AG09309 (cell line): ENCODE results near the gene RASGRP1.
"Not testable (repeated sequence)": the region's sequence is repeated elsewhere in the genome, so short reads cannot be mapped to it uniquely, and the experiment has no call there.

Source experiments
- DNase-seq: peaks from one replicate; pipeline ENCODE4 v3.0.0-alpha.2; 2010; ENCODE audit warnings: low read depth
- H3K4me3 ChIP-seq: 2 replicates; pipeline ENCODE4 v1.5.1; 2011; ENCODE audit warnings: mild to moderate bottlenecking, low read depth, low read length, moderate library complexity; ENCODE audit not compliant: control insufficient read depth
- CTCF ChIP-seq: IDR thresholded peaks from 2 replicates; pipeline ENCODE4 v1.5.1; 2011; ENCODE audit warnings: mild to moderate bottlenecking, low read depth, low read length, inconsistent platforms; ENCODE audit not compliant: insufficient read depth, control insufficient read depth; ENCODE audit errors: missing control alignments

RASGRP1 gene

GRCh38 chr15:38593524-38593923, 28.9 kb upstream of the RASGRP1 start:
- TF ChIP-seq CTCF, result no peak
- H3K4me3 ChIP-seq, result no peak overlapping the region
- DNase-seq, result no peak

DNA sequence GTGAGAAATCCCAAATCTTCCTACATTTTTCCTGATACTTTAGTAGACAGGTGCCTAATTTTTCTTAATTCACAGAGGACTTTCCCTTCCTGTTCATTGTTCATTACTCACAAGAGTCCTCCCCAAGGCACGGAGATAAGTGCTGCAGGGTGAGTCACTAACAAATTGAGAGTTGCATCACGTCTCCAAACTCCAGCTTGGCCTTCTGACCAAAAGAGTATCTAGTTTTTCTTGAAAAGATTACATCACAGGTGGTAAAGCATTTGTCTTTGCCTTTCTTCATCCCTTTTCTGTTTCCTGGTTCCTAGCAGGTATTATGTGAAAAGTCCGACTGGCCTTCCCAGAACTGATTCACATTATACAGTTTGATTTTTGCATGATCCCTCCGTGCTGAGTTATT, 24.9 kb upstream of the RASGRP1 start:
- peak; percentile 47 for DNase-seq
- TF ChIP-seq CTCF, result no peak

DNA sequence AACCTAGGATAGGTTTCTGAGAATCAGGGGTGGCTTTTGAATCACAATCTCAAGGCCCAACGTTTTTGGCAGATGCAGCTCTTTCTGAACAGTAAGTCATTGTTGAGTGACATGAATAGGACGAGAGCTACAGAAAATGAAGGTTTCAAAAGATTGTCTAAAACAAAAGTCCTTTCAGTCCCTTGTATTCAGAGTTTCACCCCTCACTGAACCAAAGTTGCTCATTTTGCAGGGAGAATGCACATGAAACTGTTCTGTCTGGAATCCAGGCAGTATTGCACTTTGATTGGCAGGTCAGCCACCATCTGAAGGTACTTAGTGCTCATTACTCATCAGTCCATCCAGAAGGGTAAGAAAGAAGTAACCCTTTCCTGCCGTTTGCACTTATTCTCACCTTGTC, 24.1 kb upstream of the RASGRP1 start:
- TF ChIP-seq CTCF, result no peak
- no peak for DNase-seq
- no peak overlapping the region for H3K4me3 ChIP-seq

More for the DNA sequence above, 24.9 kb upstream of the RASGRP1 start:
- H3K4me3 ChIP-seq, result no peak overlapping the region

DNA sequence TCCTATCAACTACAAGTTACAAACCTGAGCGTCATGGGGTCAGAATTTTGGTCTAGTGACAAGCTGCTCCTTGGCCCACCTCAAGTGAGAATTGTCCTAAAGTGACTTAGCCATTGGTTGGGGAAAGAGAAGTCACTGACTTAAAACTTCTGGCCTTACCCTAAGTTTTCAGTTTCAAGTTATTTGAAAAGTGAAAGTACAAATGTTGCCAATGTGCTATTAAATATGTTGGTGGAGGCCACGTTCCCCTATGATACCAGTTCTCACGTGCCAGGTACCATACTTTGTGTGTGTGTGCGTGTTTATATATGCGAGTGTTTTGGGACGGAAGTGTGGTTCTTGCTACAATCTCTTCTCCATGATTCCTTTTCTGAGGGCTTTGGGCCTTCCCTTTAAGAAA, 22.6 kb upstream of the RASGRP1 start:
- H3K4me3 ChIP-seq, result no peak overlapping the region
- no peak for DNase-seq
- no peak for TF ChIP-seq CTCF

- not testable (repeated sequence) for DNase-seq, H3K4me3 ChIP-seq
These were observed 21.4 kb upstream of the RASGRP1 start for GRCh38 chr15:38586005-38586404.

GRCh38 chr15:38578626-38579025, 14.0 kb upstream of the RASGRP1 start:
- DNase-seq, result no peak
- no peak for TF ChIP-seq CTCF
- H3K4me3 ChIP-seq, result no peak overlapping the region

GRCh38 chr15:38577424-38577987, 12.9 kb upstream of the RASGRP1 start:
- DNase-seq, result no peak
- no peak overlapping the region for H3K4me3 ChIP-seq
- TF ChIP-seq CTCF, result no peak
